Ishikawa (cell line): ENCODE measurements around the gene BIN1.

Experiments
- CEBPB ChIP-seq: IDR thresholded peaks from 2 replicates; pipeline ENCODE4 v1.6.1; 2012
- CREB1 ChIP-seq: IDR thresholded peaks from 2 replicates; pipeline ENCODE4 v1.6.1; 2012; ENCODE audit warnings: low read depth
- EGR1 ChIP-seq: IDR thresholded peaks from 2 replicates; pipeline ENCODE4 v1.6.1; 2012
- EP300 ChIP-seq: IDR thresholded peaks from 2 replicates; pipeline ENCODE4 v1.6.1; 2012; ENCODE audit warnings: borderline replicate concordance
- FOXM1 ChIP-seq: IDR thresholded peaks from 2 replicates; pipeline ENCODE4 v1.6.1; 2012; ENCODE audit warnings: low read depth, borderline replicate concordance
- MAX ChIP-seq: IDR thresholded peaks from 2 replicates; pipeline ENCODE4 v1.6.1; 2012
- NFIC ChIP-seq: IDR thresholded peaks from 2 replicates; pipeline ENCODE4 v1.6.1; 2012
- RAD21 ChIP-seq: IDR thresholded peaks from 2 replicates; pipeline ENCODE4 v1.6.1; 2012; ENCODE audit warnings: low read depth
- TAF1 ChIP-seq: IDR thresholded peaks from 2 replicates; pipeline ENCODE4 v1.6.1; 2012; ENCODE audit warnings: low read depth, mild to moderate bottlenecking
- TCF12 ChIP-seq: IDR thresholded peaks from 2 replicates; pipeline ENCODE4 v1.6.1; 2012; ENCODE audit warnings: low read depth
- TEAD4 ChIP-seq: IDR thresholded peaks from 2 replicates; pipeline ENCODE4 v1.6.1; 2012
- YY1 ChIP-seq: IDR thresholded peaks from 2 replicates; pipeline ENCODE4 v1.6.1; 2012; ENCODE audit warnings: low read depth
- ZBTB7A ChIP-seq: IDR thresholded peaks from 2 replicates; pipeline ENCODE4 v1.6.1; 2012; ENCODE audit warnings: low read depth
- TF ChIP-seq, protein P1 (sequence below): IDR thresholded peaks from 2 replicates; pipeline ENCODE4 v1.6.1; 2012
- TF ChIP-seq, protein P2 (sequence below): IDR thresholded peaks from 2 replicates; pipeline ENCODE4 v1.6.1; 2012; ENCODE audit warnings: low read depth, mild to moderate bottlenecking

BIN1 gene

GRCh38 chr2:126999106-126999756 lies 107.7 kb downstream of the BIN1 start:
- TF ChIP-seq NFIC (no peak), TCF12 (no peak), CREB1 (no peak), TEAD4 (no peak), YY1 (no peak), CEBPB (no peak), EP300 (no peak), MAX (no peak), TAF1 (no peak), RAD21 (no peak), FOXM1 (no peak), ZBTB7A (no peak), EGR1 (no peak)
- TF ChIP-seq, protein P1, sequence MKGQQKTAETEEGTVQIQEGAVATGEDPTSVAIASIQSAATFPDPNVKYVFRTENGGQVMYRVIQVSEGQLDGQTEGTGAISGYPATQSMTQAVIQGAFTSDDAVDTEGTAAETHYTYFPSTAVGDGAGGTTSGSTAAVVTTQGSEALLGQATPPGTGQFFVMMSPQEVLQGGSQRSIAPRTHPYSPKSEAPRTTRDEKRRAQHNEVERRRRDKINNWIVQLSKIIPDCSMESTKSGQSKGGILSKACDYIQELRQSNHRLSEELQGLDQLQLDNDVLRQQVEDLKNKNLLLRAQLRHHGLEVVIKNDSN: no peak
- TF ChIP-seq, protein P2, sequence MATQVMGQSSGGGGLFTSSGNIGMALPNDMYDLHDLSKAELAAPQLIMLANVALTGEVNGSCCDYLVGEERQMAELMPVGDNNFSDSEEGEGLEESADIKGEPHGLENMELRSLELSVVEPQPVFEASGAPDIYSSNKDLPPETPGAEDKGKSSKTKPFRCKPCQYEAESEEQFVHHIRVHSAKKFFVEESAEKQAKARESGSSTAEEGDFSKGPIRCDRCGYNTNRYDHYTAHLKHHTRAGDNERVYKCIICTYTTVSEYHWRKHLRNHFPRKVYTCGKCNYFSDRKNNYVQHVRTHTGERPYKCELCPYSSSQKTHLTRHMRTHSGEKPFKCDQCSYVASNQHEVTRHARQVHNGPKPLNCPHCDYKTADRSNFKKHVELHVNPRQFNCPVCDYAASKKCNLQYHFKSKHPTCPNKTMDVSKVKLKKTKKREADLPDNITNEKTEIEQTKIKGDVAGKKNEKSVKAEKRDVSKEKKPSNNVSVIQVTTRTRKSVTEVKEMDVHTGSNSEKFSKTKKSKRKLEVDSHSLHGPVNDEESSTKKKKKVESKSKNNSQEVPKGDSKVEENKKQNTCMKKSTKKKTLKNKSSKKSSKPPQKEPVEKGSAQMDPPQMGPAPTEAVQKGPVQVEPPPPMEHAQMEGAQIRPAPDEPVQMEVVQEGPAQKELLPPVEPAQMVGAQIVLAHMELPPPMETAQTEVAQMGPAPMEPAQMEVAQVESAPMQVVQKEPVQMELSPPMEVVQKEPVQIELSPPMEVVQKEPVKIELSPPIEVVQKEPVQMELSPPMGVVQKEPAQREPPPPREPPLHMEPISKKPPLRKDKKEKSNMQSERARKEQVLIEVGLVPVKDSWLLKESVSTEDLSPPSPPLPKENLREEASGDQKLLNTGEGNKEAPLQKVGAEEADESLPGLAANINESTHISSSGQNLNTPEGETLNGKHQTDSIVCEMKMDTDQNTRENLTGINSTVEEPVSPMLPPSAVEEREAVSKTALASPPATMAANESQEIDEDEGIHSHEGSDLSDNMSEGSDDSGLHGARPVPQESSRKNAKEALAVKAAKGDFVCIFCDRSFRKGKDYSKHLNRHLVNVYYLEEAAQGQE: no peak

GRCh38 chr2:126998486-126998885 lies 108.5 kb downstream of the BIN1 start:
- TF ChIP-seq TCF12: no peak
- no peak for TF ChIP-seq EP300
- no peak for TF ChIP-seq EGR1
- TF ChIP-seq, protein P2: no peak
- TF ChIP-seq TEAD4: no peak
- no peak for TF ChIP-seq MAX
- no peak for TF ChIP-seq YY1
